Stimulated activated CD4-positive, alpha-beta T cell treated with anti-CD3 and anti-CD28 coated beads, TNF-alpha, amount 100 ng/mL, for 4 hours (primary cell): Measurements from ENCODE around the gene STBD1.
"Not testable (repeated sequence)": the region's sequence is repeated elsewhere in the genome, so short reads cannot be mapped to it uniquely, and the experiment has no call there.

Source experiments
- DNase-seq, 3 experiments: peaks; one replicate each; pipeline ENCODE4 v3.0.0-alpha.2; 2020; ENCODE audit warnings: low read depth in 3 of 3

Gene STBD1

DNA sequence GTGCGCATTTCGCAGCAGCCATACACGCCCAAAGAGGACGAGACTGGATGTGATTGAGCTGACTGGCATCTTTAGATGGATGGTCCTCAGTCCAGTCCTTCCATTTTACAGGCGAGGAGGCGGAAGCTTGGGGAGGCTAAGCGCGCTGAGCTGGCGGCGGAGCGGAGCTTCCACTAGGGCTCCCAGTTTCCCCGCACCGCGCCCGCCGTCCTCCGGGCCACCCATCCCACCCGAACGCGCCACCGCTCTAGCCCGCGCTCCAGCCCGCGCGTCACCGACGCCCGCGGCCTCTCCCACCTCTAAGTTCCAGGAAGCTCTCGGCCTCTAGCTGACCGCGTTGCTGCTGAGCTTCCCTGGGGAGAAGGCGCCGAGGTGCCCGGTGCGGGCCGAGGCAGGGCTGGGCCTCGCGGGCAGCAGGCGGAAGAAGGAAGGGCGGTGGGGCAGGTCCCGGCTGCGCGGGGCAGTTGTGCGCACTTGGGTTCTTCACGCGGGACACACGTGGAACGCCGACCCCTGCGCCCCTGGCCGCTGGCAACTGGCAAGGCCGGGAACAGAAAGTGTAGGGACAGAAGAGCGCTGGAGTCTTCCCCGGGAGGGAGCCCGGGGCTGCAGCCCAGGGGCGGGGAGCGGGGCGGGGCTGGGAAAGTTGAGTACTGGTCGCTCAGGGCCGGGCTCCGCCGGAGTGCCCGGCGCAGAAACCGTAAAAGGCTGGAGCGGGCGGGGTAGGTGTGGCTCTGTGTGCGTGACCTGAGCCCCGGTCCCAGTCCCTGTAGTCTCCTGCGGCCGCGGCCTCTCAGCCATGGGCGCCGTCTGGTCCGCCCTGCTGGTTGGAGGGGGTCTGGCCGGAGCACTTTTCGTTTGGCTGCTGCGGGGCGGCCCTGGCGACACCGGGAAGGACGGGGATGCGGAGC is at the start of gene STBD1:
STBD1 (plus strand) TSS at position 763 of the 911 bp plus-strand sequence; CDS start at position 800, 37 bp downstream.
- no peak for DNase-seq

DNA sequence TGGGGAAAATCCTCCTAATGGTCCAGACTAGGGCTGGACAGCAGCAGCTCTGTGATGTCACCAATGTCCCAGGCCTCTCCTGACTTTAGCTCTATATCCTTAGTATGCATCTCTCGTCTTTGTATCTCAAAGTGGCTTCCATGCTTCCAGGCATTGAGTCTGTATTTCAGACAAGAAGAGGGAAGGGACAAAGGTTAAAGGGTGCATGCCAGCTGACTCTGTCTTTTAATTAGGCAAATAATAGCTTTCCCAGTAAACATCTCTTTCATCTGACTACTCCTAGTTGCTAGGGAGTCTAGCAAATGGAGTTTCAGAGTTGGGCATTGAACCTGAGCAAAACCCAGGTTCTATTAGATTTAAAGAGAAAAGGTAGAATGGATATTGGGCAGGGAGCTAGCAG is 49.6 kb upstream of the STBD1 start:
- DNase-seq = no peak

DNA sequence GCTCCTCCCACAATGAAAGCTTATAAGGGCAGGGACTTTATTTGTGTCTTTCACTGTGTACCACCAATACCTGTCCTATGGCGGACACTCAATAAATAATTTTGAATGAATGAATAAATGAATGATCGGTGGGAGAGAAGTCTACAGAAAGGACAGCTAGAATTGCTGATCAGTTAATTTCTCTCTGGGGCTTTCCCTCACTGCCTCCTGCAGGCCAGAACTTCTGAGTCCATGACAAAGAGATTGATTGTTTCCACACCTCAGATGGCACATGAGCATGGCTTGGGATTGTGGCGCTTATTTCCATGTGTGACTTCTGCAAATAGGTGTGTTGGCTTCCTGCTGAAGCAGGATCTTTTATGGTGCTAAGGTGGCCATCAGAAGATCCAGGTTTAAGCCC is 48.7 kb upstream of the STBD1 start:
- no peak for DNase-seq

DNA sequence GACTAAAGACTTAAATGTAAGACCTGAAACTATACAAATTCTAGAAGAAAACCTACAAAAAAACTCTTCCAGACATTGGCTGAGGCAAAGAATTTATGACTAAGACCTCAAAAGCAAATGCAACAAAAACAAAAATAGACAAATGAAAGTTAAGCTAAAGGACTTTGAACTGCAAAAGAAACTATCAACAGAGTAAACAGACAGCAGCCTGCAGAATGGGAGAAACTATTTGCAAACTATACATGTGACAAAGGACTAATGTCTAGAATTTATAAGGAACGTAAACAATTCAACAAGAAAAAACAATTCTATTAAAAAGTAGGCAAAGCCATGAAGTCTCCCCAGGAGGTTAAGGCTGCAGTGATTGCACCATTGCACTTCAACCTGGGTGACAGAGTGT is 46.0 kb upstream of the STBD1 start:
- DNase-seq = no peak

DNA sequence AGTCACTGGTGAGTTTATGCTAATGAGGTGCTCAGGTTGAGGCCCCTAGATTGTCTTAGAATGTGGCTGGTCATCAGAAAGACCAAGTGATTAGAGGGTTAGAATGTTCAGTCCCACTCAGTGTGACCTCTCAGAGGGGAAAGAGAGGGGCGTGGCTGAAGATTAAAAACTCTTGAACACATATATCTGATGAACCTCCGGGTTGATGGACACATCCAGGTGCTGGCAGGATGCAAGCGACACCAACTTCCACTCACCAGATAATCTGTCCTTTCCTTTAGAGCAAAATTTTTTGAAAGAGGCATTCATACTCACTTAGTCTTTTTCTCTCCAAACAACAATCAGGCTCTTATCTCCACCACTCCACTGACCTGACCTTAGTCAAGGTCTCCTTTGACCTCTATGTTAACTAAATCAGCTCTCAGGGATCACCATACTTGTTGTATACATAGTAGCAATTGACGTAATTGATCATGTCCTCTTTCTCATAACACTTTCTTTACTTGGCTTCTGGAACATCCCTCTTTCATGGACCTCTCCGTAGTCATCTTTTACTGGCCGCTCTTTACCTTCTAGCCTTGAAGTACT is 40.8 kb upstream of the STBD1 start:
- no peak for DNase-seq

DNA sequence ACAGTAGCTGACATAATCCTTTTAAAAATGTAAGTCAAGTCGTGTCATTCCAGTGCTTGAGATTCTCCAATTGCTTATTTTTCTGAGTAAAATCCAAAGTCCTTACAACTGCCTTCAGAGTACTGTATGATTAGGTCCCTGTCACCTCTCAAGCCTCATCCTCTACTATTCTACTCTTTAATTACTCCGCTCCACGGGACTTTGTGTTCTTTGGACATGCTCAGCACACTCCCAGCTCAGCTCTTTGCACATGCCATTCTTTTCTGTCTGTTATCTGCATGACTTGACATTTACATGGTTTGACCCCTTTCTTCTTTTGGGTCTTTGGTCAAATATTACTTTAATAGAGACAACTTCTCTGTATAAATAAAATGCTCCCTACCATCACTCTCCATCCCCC is 39.9 kb upstream of the STBD1 start:
- DNase-seq = no peak

DNA sequence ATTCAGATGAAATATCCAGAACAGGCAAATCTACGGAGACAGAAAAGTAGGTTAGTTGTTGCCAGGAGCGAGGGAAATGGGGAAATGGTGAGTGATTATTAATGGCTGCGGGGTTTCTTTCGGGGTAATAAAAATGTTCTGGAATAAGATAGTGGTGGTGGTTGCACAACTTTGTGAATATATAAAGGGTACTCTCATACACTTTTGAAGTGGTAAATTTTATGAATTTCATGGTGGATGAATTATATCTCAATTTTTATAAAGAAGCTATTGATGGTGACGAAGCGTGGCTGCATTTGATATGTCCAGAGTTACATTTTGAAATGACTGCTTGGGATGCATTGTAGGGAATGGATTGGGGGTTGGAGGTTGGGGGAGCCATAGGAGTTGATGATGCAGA is 38.7 kb upstream of the STBD1 start:
- no peak for DNase-seq

DNA sequence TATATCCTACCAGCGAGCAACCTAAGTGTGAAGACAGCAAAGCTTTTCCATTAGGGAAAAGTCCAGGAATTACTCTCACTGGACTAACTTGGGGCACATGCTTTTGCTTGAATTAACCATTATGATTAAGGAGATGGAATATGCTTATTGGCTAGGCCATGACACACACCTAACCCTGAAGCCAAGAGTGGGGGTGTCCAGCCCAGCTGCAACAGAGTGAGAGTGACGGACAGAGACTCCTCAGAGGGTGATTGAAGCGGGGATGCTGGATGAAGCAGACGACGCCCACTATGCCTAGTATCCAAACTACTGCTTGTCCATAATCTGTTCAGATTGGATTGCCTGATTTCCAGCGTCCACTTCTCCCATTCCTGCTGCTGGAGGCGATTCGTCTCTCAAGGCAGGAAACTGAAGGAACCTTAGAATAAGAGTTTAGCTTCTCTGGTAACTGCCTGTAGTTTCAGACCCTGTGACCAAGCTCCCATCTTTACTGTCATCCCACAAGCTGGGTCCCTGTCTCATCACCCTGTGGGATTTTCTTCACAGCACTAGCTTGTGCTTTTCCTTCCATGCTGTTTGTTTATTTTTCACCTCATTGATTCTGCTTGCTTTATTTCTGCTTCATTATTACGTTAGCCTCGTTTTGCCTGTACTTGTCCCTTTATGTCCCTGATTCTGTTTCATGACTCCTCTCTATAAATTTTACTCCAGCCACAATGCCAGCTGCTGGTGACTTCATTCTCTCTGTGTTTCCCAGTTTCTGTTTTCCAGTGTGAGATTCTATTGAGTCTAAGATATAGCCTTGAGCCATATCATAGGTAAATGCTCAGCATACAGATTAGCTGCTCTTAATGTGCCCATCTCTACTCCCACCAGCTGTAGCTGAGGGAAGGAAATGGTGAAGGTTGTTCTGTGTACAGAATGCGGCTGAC is 36.0 kb upstream of the STBD1 start:
- DNase-seq = no peak

DNA sequence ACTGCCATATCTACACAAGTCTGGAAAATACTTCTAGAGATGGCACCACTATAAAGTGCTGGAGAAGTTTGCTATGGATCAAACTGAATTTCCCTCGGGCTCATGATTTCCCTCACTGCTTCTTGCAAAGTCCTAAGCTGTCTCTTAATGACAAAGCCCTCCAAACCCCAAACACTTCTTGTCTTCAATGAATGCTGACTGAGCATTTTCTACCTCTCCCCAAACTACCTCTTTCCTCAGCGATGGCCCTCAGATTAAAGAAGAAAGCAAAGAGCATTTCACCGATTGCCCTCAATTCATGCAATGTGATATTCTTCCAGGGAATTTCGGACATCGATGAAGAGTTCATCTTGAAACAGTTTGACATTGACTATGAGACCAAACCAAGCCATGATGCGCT is 35.3 kb upstream of the STBD1 start:
- DNase-seq = no peak

DNA sequence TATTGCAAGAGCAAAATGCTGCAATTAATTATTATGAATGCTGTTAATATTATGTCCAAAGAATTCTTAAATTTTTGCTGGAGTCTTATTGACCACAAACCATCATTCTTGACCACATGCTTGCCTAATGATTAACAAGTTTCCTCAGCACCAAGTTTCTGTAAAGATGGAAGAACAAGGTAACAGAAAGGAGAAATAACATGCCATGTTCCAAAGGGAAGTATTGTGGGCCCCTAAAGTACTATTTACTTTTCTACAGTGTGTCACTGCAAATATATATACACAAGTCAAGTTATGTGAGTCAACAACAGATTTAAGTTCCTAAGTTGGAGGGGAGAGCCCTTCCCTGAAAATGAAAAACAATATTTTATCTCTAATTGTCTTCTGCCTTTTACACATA is 34.5 kb upstream of the STBD1 start:
- no peak for DNase-seq

DNA sequence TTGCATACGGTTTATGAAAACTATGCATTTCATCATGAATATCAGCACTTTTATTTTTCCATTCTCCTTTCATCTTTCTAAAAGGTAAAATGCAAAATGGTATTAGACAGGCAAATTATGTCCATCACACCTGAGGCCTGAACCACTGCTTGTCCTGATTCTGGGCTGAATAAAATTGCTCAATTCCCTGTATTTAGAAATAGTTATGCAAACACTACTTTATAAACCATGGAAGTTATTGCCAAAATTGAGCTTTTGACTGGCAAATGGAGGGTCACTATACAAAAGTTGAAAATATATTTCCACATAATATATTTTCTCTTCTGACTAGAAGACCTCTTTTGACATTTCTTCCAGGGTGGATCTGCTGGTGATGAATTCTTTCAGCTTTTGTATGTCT is 34.0 kb upstream of the STBD1 start:
- DNase-seq = no peak

DNA sequence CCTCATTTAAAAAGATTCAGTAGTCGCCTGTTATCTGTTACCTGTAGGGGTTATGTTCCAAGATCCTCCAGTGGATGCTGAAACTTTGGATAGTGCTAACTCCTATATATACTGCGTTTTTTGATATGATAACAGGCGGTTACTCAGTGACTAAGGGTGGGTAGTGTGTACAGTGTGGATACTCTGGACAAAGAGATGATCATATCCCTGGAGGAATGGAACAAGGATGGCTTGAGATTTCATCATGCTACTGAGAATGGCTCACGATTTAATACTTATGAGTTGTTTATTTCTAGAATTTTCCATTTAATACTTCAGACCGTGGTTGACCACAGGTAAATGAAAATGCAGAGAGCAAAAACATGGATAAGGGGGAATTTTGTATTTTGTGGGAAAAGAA is 33.5 kb upstream of the STBD1 start:
- no peak for DNase-seq

DNA sequence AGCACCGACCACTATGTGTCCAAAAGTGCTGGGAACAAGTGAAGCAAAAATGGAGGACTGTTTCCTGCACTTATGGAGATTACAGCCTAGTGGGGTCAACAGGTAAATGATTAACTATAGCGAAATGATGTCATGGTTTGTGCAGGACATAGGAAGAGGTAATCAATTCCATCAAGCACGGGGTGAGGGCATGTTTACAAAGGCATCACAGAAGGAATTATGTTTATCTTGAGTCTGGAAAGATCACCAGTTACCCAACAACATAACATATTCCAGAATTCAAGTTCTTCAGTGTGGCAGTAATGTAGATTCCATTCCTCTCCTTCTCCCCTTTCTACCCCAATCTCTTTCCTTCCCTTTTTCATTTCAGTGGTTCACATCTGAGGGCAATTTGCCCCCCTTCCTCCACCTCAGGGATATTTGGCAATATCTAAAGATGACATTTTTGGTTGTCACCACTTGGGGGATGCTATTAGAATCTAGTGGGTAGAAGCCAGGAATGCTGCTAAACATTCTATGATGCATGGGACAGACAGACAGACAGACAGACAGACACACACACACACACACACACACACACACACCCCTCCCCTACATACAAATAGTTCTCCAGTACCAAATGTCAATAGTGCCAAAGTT is 30.9 kb upstream of the STBD1 start:
- no peak for DNase-seq

DNA sequence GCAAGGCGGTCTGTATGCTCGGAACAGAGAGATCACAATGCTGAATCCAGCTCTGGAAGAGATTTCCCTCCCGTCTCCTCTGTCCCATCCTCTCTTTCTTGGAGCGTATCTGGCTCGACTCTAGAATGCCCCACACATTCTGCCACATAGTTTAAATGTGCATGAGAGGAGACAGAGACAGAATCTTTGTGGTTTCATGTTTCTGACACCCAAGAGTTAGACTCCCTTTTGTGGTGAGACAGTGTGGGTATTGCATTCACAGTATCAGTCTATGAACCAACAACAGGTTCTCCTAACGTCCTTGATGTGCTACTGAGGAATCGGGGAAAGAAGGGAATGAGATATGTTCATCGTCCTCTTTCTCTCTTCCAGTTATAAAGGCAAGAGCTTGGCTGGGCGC is 29.7 kb upstream of the STBD1 start:
- no peak for DNase-seq

DNA sequence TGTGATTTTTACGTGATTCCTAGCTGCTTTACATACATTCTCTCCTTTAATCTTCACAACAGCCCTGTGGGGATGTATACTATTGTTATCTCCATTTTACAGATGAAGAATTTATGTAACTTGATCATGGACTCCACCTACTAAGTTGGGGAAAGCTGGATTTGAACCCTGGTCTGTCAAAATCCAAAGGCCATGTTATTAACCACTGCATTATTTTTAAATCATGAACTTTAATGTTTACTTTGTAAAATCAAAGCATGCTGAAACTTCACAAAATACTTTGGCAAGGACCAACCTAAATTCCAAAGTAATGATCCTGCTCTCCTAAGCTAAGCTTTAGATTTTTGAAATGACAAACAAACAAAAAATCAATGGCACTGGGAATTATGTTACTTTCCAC is 28.9 kb upstream of the STBD1 start:
- DNase-seq = no peak

DNA sequence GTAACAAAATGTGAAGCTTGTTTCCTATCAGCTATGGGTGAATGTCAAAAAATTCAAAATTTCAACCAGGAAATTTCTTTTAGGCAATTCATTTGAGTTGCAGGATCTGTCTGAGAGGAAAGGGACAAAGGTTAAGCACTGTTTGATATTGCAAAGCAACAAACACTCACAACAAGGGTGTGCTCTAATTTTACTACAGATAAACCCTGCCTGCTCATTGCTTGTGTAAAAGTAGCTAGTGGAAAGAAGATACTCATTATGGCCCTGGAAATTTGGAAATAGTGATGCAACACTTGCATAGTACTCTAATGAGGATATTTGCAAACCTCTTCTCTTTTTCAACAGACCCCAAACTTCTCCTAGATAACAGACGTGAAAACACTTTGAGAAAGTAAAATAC is 27.9 kb upstream of the STBD1 start:
- DNase-seq = no peak

DNA sequence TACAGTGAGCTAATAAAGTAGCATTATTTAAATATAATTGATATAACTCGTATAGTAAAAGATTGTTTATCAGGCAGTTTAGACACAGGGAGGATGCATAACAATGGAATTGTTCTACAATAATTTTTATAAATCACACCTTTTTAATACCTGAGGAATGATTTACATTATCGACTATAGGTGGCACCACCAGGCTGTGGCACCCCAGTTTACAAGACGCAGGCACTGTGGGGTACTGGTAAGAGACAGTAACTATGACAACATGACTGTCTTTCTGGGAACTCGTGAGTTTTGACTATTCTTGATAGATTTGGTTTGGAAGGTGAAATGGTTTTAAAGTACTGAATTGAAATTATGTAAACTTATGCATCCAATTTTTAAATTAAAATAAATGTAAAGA is 27.1 kb upstream of the STBD1 start:
- DNase-seq = no peak

DNA sequence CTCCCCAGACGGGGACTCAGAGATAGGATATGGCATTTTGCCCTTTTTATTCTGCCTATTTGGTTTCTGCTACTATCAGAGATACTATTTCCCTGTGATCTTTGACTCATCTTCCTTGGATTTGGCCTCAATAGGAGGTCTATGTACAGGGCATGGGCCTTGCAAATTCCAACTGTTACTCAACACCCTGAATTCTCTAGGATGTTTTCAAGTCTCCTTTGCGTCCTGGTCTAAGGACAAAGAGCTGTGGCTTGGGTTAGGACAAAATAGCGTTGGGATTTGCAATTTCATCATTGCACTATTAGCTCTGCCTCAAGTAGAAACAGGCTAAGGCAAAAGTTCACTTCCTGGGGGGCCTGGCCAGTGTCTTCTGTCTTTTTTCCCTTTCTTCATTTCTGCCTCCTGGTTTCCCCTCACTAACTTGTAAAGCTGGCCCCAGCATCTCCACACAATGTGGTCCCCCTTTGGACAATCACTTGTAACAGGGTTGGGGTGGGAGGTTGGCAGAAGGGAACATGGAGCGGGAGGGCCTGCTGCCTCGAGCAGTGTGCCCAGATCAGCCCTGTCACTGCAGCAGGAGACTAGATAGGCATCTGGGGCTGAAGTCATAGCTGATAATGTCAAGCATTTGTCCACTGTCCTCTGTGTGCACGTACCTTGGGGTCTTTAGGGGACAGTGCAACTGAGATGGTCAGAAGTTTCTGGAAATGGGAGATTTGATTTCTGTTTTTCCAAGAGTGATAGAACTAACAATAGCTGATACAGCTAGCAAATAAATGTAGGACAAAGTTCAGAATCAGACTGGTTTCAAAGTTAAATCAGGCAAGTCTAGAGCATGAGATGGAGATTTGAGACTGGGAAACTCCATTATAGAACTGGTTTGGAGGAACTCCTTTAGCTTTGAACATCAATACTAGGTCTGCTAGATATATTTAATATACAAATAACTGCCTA is 25.8 kb upstream of the STBD1 start:
- DNase-seq = no peak

DNA sequence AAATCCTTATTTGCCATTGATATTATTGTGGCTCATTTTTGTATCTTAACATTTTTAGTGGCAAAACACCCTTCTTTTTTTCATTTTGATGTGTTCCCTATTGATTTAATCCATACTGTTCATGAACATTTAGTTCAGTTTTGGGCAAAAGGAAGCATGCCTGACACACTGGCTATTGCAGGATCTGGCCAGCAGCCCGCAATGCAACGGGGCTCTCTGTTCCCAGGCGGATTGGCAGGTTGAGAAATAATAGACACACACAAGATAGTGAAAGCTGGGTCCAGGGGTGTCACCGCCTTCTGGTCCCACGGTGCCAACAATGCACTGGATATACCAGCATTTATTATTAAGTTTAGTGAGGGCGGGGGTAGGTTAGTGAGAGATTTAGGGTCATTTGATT is 24.9 kb upstream of the STBD1 start:
- not testable (repeated sequence) for DNase-seq

DNA sequence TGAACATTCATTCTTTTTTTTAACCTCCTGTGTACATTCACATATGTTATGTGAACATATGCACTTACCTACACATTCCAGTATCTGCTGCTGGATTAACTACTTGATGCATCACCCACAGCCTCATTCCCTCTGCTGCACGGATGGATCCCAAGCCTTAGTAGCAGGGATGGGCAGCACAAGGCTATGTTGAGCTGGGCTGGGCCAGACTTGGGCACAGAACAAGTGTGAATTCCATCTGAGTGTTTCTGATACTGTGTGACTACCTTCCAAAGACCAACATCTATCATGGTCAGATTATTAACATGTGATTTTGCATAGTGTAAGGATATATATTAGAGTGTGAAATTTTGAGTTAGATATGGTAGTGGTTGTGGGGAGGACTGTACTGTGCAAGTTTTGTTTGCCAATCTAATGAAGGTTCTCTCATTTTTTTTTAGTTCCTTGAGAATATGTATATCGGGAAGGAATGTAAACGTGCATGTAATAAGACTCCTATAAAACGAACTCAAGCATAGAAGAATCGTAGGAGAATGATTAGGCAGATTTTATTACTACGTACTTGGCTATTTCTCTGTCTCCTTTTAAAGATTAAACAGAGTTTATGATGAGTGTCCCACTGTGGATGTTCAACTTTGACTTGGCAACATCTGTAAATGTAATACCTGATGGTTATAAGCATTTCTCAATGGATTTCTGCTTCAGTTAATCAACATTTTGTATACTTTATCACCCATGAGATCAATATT is 23.4 kb upstream of the STBD1 start:
- DNase-seq = no peak
